ENCODE measurements around the gene TMEM163. TPM values are rescaled to one million over a fixed set of nuclear protein-coding genes. Genes with fewer than 3 reads are reported as not detected.

The TMEM163 gene
- total and polyA plus RNA-seq, 2 donors (not counting 3 experiments of a cell fraction or from before 2014, with no cell fraction given): 1.0 to 2.8 TPM

- no peak overlapping the region for H3K9ac ChIP-seq (replicated peaks; ENCODE audit: extremely low read depth, insufficient read depth, low read length)
- ChIA-PET POLR2A (no interaction called here), CTCF (no interaction called here)
- H3K9me1 ChIP-seq (replicated peaks; ENCODE audit: control insufficient read depth, extremely low read depth, insufficient read depth, low read length): no peaks in the 10 kb centered on the region
- dilution Hi-C loops (cut with MboI; ENCODE audit: extremely low pct_ligation_motif_present, low sequenced_read_pairs) (no loop called here), intact Hi-C loops (cut with micrococcal nuclease) (no loop called here)
- FAIRE-seq (no peak), DNase-seq (ENCODE audit: low read depth, low spot score) (no peak)
- H3K27me3 ChIP-seq (ENCODE audit: control insufficient read depth in 2 of 2, insufficient read depth in 2 of 2, low read length in 2 of 2): no peaks in the 10 kb centered on the region
- no peaks in the 10 kb centered on the region for H3K4me1 ChIP-seq (ENCODE audit: control insufficient read depth, extremely low read depth, insufficient read depth, low read length)
- TF ChIP-seq POLR2A (IDR thresholded peaks at IDR 0.05; ENCODE audit: low read depth, low read length) (no peak), JUN (IDR thresholded peaks at IDR 0.05; ENCODE audit: borderline replicate concordance, insufficient read depth, insufficient read length, low read depth) (no peak), GATA2 (IDR thresholded peaks at IDR 0.05; ENCODE audit: insufficient read depth, insufficient read length, low read depth, low read length) (no peak)
- TF ChIP-seq, protein P1, sequence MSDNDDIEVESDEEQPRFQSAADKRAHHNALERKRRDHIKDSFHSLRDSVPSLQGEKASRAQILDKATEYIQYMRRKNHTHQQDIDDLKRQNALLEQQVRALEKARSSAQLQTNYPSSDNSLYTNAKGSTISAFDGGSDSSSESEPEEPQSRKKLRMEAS (IDR thresholded peaks at IDR 0.05; ENCODE audit: insufficient read depth, insufficient read length): no peak
- no peaks in the 10 kb centered on the region for H3K79me2 ChIP-seq (ENCODE audit: control insufficient read depth, insufficient read depth, low read length)
- H3K9me3 ChIP-seq (replicated peaks; ENCODE audit: control insufficient read depth, insufficient read depth, low read length): no peaks in the 10 kb centered on the region
- no peak overlapping the region for H3K4me3 ChIP-seq (replicated peaks in 1 of 3; ENCODE audit: insufficient read depth in 1 of 3, low read depth in 1 of 3, low read length in 3 of 3)
- no peak overlapping the region for H3K27ac ChIP-seq (ENCODE audit: insufficient read depth, low read depth, low read length)
- no TSS peak for BruUV-seq (replicated peaks)
- H3K4me2 ChIP-seq (ENCODE audit: insufficient read depth, low read length): no peak overlapping the region
- H3K36me3 ChIP-seq (ENCODE audit: control insufficient read depth in 2 of 2, extremely low read depth in 1 of 2, insufficient read depth in 2 of 2, low read length in 2 of 2): no peaks in the 10 kb centered on the region
- H2AFZ ChIP-seq (ENCODE audit: low read depth, low read length): no peak overlapping the region
- no peaks in the 10 kb centered on the region for H4K20me1 ChIP-seq (replicated peaks; ENCODE audit: control insufficient read depth, extremely low read depth, insufficient read depth, low read length)
Observed at GRCh38 chr2:134564549-134564948, 154.3 kb downstream of the TMEM163 start.

- POLR2A ChIA-PET: no interaction called here
- CTCF ChIA-PET: no interaction called here
- no peak overlapping the region for H3K27ac ChIP-seq (ENCODE audit: insufficient read depth, low read depth, low read length)
- no peak overlapping the region for H3K4me3 ChIP-seq (replicated peaks in 1 of 3; ENCODE audit: insufficient read depth in 1 of 3, low read depth in 1 of 3, low read length in 3 of 3)
- intact Hi-C loops (cut with micrococcal nuclease) (no loop called here), dilution Hi-C loops (cut with MboI; ENCODE audit: extremely low pct_ligation_motif_present, low sequenced_read_pairs) (no loop called here)
- no peaks in the 10 kb centered on the region for H3K9me1 ChIP-seq (replicated peaks; ENCODE audit: control insufficient read depth, extremely low read depth, insufficient read depth, low read length)
- BruUV-seq (replicated peaks): no TSS peak
- no peaks in the 10 kb centered on the region for H3K36me3 ChIP-seq (ENCODE audit: control insufficient read depth in 2 of 2, extremely low read depth in 1 of 2, insufficient read depth in 2 of 2, low read length in 2 of 2)
- H4K20me1 ChIP-seq (replicated peaks; ENCODE audit: control insufficient read depth, extremely low read depth, insufficient read depth, low read length): no peaks in the 10 kb centered on the region
- no peaks in the 10 kb centered on the region for H3K79me2 ChIP-seq (ENCODE audit: control insufficient read depth, insufficient read depth, low read length)
- no peaks in the 10 kb centered on the region for H3K4me1 ChIP-seq (ENCODE audit: control insufficient read depth, extremely low read depth, insufficient read depth, low read length)
- DNase-seq (ENCODE audit: low read depth, low spot score): no peak
- FAIRE-seq: no peak
- no peaks in the 10 kb centered on the region for H3K9me3 ChIP-seq (replicated peaks; ENCODE audit: control insufficient read depth, insufficient read depth, low read length)
- no peak overlapping the region for H3K4me2 ChIP-seq (ENCODE audit: insufficient read depth, low read length)
- H3K27me3 ChIP-seq (ENCODE audit: control insufficient read depth in 2 of 2, insufficient read depth in 2 of 2, low read length in 2 of 2): no peaks in the 10 kb centered on the region
- no peak for TF ChIP-seq MYC (IDR thresholded peaks at IDR 0.05; ENCODE audit: low read depth, low read length)
- TF ChIP-seq FOS (IDR thresholded peaks at IDR 0.05; ENCODE audit: borderline replicate concordance, insufficient read depth, low read length): no peak
- TF ChIP-seq JUN (IDR thresholded peaks at IDR 0.05; ENCODE audit: borderline replicate concordance, insufficient read depth, insufficient read length, low read depth): no peak
- no peak for TF ChIP-seq CTCF (IDR thresholded peaks at IDR 0.05; ENCODE audit: extremely low read depth in 1 of 2, insufficient read depth in 1 of 2, low read depth in 1 of 2, low read length in 2 of 2)
- no peak for TF ChIP-seq GATA2 (IDR thresholded peaks at IDR 0.05; ENCODE audit: insufficient read depth, insufficient read length, low read depth, low read length)
- no peak overlapping the region for H2AFZ ChIP-seq (ENCODE audit: low read depth, low read length)
- no peak overlapping the region for H3K9ac ChIP-seq (replicated peaks; ENCODE audit: extremely low read depth, insufficient read depth, low read length)
Observed at GRCh38 chr2:134558208-134558830, 160.5 kb downstream of the TMEM163 start.
